Hematopoietic multipotent progenitor cell treated with erythropoietin and hydrocortisone succinate and interleukin-3 and kit ligand, for 17 days (in vitro differentiated cells): ENCODE results near the gene CBX8.

Source experiments
- DNase-seq: peaks from one replicate; pipeline ENCODE4 v3.0.0-alpha.2; 2015; ENCODE audit warnings: low spot score

CBX8 gene

DNA sequence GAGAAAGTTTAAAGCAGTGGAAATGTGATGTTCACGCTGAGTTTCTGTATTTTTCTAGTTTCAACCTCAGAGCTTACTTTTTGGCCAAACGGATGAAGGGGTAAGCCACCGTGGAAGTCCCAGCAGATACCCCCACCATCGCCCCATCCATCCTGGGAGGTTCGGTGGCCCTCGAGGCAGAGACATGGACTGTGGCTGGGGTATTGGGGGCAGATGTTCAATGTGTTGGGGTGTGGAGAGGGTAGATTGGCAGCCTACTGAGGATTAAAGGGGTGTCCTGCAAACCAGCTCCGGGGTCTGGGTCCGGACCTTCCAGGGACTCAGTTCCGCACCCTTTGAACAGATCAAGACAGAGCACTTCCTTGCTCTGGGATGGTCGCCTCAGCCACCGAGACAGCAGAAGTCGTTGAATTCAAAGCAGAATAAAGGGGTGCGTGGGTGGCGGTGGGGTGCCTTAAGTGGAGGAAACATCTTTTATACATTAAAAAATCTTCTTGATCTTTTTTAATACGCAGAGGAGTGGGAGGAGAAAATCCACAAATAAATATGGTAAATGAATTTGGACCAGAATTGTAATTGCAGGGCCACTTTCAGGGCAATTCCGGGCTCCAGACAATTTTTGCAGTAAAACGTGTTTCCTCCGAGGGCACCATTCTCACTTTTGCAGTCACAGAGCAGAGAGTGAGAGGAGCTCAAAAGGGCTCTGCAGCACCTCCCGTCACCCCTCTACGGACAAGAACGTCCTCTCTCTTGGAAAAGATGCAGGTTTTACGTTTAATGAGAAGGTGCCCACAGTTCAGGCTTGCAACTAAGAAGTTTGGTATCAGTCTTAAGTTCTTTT is 8.2 kb upstream of the CBX8 start:
- DNase-seq = no peak

- no peak for DNase-seq
Observed at GRCh38 chr17:79803997-79804855, 7.3 kb upstream of the CBX8 start.

- no peak for DNase-seq
Observed at GRCh38 chr17:79803421-79803996, 6.6 kb upstream of the CBX8 start.

GRCh38 chr17:79802736-79803420 is 6.0 kb upstream of the CBX8 start:
- DNase-seq = no peak

- DNase-seq = no peak
Observed at GRCh38 chr17:79802039-79802735, 5.3 kb upstream of the CBX8 start.

DNA sequence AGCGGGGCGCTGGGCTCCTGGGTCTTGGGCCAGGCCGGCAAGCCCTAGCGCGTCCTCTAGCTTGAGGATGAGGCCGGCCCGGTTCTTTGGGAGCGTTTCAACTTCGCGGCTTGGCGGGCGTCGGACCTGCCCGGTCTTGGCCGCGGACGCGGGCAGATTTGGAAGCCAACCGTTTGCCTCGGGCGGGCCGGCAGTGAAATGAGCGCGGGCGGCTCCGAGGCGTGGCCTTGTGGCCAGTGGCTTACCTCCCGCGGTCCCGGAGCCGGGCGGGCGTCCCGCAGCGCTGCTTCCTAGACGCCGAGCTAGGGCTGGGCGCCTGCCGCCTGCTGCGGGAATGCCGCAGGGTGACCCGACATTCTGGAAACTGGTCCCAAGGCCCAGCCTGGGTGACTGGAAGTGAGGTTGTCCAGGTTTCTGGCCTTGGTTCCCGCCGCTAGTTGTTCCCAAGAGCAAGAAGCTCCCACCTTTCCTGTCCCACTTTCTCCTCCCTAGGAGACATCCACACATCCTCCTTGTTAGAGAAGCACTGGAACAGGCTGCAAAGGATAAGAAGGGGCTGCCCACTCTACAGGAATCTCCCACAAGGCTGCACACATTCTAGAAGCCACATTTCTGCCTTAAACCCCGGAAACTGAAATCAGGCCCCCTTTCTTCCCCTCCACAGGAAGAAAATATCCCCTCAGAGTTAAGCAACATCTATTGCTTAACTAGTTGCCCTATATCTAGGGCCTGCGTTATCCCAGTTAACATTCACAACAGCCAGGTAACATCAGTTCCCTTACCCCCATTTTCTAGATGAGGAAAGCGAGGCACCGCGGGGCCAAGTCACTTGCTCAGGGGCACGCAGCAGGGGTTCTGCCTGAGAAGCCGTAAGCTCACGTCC is 4.5 kb upstream of the CBX8 start:
- no peak for DNase-seq

GRCh38 chr17:79800325-79801155 is 3.7 kb upstream of the CBX8 start:
- DNase-seq = no peak

- DNase-seq = no peak
Observed at GRCh38 chr17:79799538-79800324, 2.9 kb upstream of the CBX8 start.

DNA sequence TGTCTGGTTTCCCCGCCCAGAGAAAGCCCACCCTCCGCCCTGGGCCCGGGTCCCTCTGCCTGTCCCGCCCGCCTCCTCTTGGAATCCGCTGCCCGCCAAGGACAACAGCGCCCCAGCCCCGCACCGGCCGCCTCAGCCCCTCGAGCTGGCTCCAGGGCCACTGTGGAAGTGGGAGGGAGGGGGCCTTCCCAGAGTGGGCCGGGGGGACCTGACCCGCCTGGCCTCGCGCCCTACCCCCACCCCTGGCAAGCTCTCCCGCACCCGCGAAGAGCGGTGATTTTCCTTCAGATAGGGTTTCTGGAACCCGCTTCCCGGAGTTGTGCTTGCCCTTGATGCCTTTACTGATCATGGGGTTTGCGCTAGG is 2.3 kb upstream of the CBX8 start:
- no peak for DNase-seq

GRCh38 chr17:79798299-79799173 is 1.7 kb upstream of the CBX8 start:
- DNase-seq = no peak

- DNase-seq = no peak
Observed at GRCh38 chr17:79797492-79798298, 818 bp upstream of the CBX8 start.

DNA sequence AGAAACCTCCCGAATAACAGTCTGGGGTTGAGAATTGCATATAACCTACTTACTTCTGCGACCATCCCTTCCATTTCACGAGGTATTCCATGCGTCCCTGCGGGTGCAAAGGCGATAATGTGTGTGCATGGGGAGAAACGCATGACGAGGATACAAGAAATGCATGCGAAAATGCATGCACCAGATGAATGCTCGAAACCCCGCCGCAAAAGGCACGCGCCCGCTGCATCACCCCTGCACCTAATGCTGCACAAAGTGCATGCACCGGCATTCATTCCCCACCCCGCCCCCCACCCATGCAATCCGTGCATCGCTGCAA is 474 bp downstream of the CBX8 start:
- no peak for DNase-seq

DNA sequence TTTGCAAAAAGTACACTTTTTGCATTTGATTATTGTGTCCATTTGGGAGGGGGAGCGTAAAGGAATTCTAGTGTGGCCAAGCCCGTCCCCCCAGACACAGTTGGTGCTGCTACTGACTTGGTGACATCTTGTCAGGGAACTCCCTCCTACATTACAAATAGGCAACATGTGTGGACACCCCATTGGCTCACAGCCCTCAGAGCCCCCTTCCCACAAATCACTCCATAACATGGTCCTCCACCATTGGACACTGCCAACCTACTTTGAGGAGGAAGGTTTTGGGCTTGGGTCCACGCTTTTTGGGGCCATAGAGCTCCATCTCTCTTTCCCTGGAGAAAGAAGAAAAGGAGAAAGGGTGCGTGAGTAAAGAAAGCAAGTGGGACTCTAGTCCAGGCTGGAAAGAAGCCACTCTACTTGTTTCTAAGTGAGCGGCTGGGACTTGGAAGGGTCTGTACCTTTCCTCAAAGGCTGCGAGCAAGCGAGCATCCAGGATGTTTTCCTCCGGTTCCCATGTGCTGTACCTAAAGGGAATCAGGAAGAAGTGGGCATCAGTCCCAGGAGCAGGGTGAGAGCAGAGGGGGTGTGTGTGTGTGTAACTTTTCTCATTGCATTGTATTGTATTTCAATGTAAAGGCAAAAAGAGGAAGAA is 958 bp downstream of the CBX8 start:
- DNase-seq = no peak

GRCh38 chr17:79794659-79795511 is 2.0 kb downstream of the CBX8 start:
- DNase-seq = no peak

DNA sequence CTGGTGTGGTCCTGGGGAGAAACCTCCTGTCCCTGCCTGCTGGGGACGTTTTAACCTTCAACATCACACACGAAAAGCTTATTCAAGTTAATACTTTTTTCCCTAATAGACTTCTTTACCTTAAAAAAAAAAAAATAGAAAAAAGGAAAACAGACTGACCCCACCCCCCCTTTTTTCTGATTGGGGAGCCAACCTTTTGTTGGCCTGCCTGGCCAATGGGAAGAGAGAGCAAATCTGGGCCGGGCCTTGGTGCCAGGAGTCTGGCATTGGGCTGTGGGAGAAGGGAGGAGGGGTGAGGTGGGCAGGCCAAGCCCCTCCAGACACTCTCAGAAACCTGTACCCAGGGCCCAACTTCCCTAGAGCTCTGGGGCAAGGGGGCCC is 3.0 kb downstream of the CBX8 start:
- DNase-seq = no peak
